Thyroid gland (tissue), 4 donors: ENCODE measurements around the gene SEC22A. TPM values are rescaled to one million over a fixed set of nuclear protein-coding genes. Genes with fewer than 3 reads are reported as not detected.

Experiments
- DNase-seq, 2 donors: peaks; one replicate each; pipeline ENCODE4 v3.0.0-alpha.2; 2019
- H3K27ac ChIP-seq, 3 donors: fragments of 200-600 bp; sonication (generic); 1 replicate in 2 of 3; 2 replicates in 1 of 3; pipeline ENCODE4 v1.5.1; 2016 to 2019; ENCODE audit warnings: mild to moderate bottlenecking in 1 of 3, moderate library complexity in 1 of 3
- H3K27me3 ChIP-seq: fragments of 200-600 bp; sonication (generic); one replicate; pipeline ENCODE4 v1.5.1; 2019
- H3K36me3 ChIP-seq, 2 donors: fragments of 200-600 bp; sonication (generic); one replicate each; pipeline ENCODE4 v1.5.1; 2016 to 2019
- H3K4me1 ChIP-seq, 2 donors: fragments of 200-600 bp; sonication (generic); one replicate each; pipeline ENCODE4 v1.5.1; 2017 to 2019
- H3K4me3 ChIP-seq, 3 donors: fragments of 200-600 bp; sonication (generic); replicated peaks in 1 of 3; 1 replicate in 2 of 3; 2 replicates in 1 of 3; pipeline ENCODE4 v1.5.1; 2016; ENCODE audit warnings: mild to moderate bottlenecking in 1 of 3
- H3K9me3 ChIP-seq: fragments of 200-600 bp; sonication (generic); one replicate; pipeline ENCODE4 v1.5.1; 2017
- POLR2A ChIP-seq, 2 donors: fragments of 450-650 bp; IDR thresholded peaks; one replicate each; pipeline ENCODE4 v1.6.1; 2017; ENCODE audit warnings: antibody characterized with exemption in 2 of 2, mild to moderate bottlenecking in 2 of 2, moderate library complexity in 1 of 2
- WGBS, 2 donors: methylation state at CpG; one replicate each; pipeline ENCODE4 v1.1.5; 2017; 5-methylcytosine and 5-hydroxymethylcytosine counted together
- intact Hi-C: fragments of 100-400 bp; cut with DNase I; formaldehyde crosslinking; loops from one replicate; pipeline ENCODE4 v1.15.1; 2023
- total RNA-seq, 4 donors: library from RNA; depleted of rRNA; stranded (reverse); fragments of >200 nt; gene quantifications; one replicate each; pipeline ENCODE4 v1.2.3, GENCODE V29; 2016
- TF ChIP-seq, protein P1 (sequence below), 6 experiments: fragments of 200-600 bp in 3 of 6; fragments of 450-650 bp in 3 of 6; sonication (generic) in 3 of 6; IDR thresholded peaks; one replicate each; pipeline ENCODE4 v1.5.1; 2016 to 2019; ENCODE audit warnings: antibody characterized with exemption in 6 of 6, mild to moderate bottlenecking in 2 of 6, inconsistent platforms in 1 of 6, moderate library complexity in 1 of 6

The SEC22A gene
- total RNA-seq, 4 donors from 2014 or later, result 22.4 to 45.2 (median 33.6) TPM

DNA sequence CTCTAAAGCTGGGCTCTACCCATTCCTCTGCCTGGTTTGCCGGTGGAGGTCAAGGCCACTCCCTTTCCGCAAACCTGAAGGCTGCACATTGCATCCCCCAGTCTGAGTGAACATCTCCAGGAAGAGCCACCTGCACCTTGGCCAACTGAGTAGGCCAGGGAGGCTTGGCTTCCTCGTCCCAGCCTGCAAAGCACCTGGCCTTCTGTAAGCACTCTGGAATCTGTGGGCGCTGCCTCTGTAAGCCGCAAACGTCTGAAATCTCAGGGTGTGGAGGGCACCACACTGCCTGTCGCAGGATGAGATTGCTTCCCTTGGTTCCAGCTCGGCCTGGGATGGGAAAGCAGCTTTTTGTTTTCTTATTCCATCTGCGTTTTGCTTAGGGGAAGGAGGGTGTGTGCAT is 81.3 kb downstream of the SEC22A start:
- no peak for TF ChIP-seq POLR2A (IDR thresholded peaks at IDR 0.05)
- TF ChIP-seq, protein P1, sequence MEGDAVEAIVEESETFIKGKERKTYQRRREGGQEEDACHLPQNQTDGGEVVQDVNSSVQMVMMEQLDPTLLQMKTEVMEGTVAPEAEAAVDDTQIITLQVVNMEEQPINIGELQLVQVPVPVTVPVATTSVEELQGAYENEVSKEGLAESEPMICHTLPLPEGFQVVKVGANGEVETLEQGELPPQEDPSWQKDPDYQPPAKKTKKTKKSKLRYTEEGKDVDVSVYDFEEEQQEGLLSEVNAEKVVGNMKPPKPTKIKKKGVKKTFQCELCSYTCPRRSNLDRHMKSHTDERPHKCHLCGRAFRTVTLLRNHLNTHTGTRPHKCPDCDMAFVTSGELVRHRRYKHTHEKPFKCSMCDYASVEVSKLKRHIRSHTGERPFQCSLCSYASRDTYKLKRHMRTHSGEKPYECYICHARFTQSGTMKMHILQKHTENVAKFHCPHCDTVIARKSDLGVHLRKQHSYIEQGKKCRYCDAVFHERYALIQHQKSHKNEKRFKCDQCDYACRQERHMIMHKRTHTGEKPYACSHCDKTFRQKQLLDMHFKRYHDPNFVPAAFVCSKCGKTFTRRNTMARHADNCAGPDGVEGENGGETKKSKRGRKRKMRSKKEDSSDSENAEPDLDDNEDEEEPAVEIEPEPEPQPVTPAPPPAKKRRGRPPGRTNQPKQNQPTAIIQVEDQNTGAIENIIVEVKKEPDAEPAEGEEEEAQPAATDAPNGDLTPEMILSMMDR (IDR thresholded peaks at IDR 0.05), result no peak
- H3K4me1 ChIP-seq, result no peaks in the 10 kb centered on the region
- no peak for DNase-seq
- H3K27me3 ChIP-seq, result no peaks in the 10 kb centered on the region
- H3K36me3 ChIP-seq, result no peaks in the 10 kb centered on the region
- 88 to 95% methylated on average over 5 to 9 of the region's 9 CpGs for WGBS, 2 donors
- H3K27ac ChIP-seq, result no peak overlapping the region
- no peak overlapping the region for H3K4me3 ChIP-seq
- intact Hi-C loops, result no loop called here
- H3K9me3 ChIP-seq, result no peaks in the 10 kb centered on the region

DNA sequence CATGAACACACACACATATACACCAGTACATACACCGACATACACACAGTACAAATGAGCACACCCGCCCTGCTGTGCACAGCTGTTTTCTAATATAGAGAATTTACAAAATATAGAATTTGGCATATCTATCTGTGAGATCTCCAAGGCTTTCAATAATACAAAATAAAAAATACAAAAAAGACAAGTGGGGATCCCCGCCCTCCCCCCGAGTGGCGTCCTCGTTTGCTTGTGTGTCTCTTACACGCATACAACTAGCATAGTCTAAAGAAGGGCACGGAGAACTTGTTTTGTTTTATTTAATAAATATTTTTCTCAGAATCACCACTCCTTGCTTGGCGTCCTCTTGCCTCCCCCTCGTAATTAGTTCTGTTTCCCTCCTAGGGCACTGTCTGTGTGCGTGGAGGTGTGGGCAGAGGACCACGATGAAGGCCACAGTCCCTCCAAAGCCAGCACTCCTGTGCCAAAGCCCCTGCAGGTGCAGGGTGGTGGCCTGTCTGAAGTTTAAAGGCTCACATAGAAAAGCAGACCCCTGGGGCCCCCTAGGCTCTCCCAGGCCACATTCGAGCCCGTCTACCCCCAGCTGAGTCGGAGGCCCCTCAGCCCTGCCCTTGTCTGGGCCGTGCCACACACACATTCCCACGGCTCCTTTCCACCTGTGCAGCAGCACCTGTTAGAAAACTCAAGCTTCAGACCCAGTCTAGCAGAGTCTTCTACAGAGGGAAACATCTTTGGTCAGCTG is 82.1 kb downstream of the SEC22A start:
- no peaks in the 10 kb centered on the region for H3K27me3 ChIP-seq
- 85 to 88% methylated on average over 17 of the region's 17 CpGs for WGBS, 2 donors
- H3K4me1 ChIP-seq, result no peaks in the 10 kb centered on the region
- DNase-seq, result no peak
- no peaks in the 10 kb centered on the region for H3K36me3 ChIP-seq
- H3K9me3 ChIP-seq, result no peaks in the 10 kb centered on the region
- intact Hi-C loops, result no loop called here
- H3K4me3 ChIP-seq, result no peak overlapping the region
- H3K27ac ChIP-seq, result no peak overlapping the region
- no peak for TF ChIP-seq POLR2A (IDR thresholded peaks at IDR 0.05)
- TF ChIP-seq, protein P1 (IDR thresholded peaks at IDR 0.05), result no peak

DNA sequence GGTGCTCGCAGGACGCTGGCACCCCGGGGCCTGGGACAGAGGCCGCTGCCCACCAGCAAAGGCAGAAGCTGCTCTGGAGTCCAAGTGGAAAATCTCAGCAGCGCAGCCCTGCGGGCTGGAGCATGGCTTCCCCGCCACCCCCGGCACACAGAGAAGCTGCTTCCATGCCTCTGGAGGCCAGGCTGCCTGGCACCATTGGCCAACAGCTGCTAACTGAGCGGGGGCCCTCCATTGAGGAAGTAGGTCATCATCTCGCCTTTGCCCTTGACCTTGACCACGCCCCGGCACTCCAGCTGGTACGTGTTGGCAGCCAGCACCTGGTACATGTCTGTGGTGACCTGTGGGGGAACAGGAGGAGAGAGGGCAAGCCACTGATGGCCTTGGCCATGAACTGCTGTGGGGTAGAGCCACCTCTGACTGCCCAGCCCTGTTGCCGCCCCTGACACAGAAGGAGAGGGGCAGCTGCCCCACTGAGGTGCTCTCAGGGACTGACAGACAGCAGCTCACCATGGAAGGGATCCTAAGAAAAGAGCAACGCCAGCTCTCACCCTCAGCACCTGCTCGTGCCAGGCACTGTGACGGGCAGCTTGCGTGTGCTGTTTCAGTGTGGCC is 82.8 kb downstream of the SEC22A start:
- Histone ChIP-seq H3K4me3 (no peak overlapping the region), H3K4me1 (no peaks in the 10 kb centered on the region), H3K36me3 (no peaks in the 10 kb centered on the region), H3K9me3 (no peaks in the 10 kb centered on the region), H3K27ac (no peak overlapping the region), H3K27me3 (no peaks in the 10 kb centered on the region)
- no peak for DNase-seq
- no peak for TF ChIP-seq POLR2A (IDR thresholded peaks at IDR 0.05)
- TF ChIP-seq, protein P1 (IDR thresholded peaks at IDR 0.05), result no peak
- WGBS, 2 donors, result 86 to 88% methylated on average over 5 to 11 of the region's 18 CpGs
- intact Hi-C loops, result no loop called here

DNA sequence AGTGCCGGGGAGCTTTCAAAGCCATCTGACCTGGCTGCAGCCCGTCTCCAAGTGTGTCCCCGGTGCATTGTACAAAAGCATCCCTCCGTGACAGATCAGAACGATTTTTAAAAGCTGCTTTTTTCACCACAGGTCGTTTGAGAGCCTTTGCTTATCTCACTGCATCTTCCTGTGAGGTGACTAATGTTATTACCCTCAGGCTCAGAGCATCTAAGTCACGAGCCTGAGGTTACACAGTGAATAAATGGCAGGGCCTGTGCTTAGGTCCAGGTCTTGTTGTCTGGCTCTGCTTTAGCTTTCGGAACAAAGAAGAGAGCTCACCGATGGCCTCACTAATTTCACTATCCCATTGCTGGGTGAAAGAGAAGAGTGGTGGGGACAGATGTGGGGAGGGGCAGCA is 83.3 kb downstream of the SEC22A start:
- Histone ChIP-seq H3K9me3 (no peaks in the 10 kb centered on the region), H3K36me3 (no peaks in the 10 kb centered on the region), H3K4me1 (no peaks in the 10 kb centered on the region), H3K27ac (no peak overlapping the region), H3K4me3 (no peak overlapping the region), H3K27me3 (no peaks in the 10 kb centered on the region)
- TF ChIP-seq, protein P1 (IDR thresholded peaks at IDR 0.05), result no peak
- TF ChIP-seq POLR2A (IDR thresholded peaks at IDR 0.05), result no peak
- DNase-seq, result no peak
- WGBS, 2 donors, result 67 to 71% methylated on average over 7 to 9 of the region's 9 CpGs
- intact Hi-C loops, result no loop called here

- 83 to 85% methylated on average over 4 of the region's 4 CpGs for WGBS, 2 donors
- no peaks in the 10 kb centered on the region for H3K9me3 ChIP-seq
- no peaks in the 10 kb centered on the region for H3K36me3 ChIP-seq
- no peaks in the 10 kb centered on the region for H3K27me3 ChIP-seq
- no peaks in the 10 kb centered on the region for H3K4me1 ChIP-seq
- no peak for TF ChIP-seq POLR2A (IDR thresholded peaks at IDR 0.05)
- TF ChIP-seq, protein P1 (IDR thresholded peaks at IDR 0.05), result no peak
- H3K4me3 ChIP-seq, result no peak overlapping the region
- DNase-seq, result no peak
- no peak overlapping the region for H3K27ac ChIP-seq
- intact Hi-C loops, result no loop called here
These were observed 83.7 kb downstream of the SEC22A start for GRCh38 chr3:123285479-123285878.
